Activated CD4-positive, alpha-beta memory T cell treated with anti-CD3 and anti-CD28 coated beads for 36 hours (primary cell): ENCODE measurements around the gene BLVRA. TPM values are rescaled to one million over a fixed set of nuclear protein-coding genes. Genes with fewer than 3 reads are reported as not detected.
"Not testable (repeated sequence)": the region's sequence is repeated elsewhere in the genome, so short reads cannot be mapped to it uniquely, and the experiment has no call there.

Experiments
- CTCF ChIA-PET: fragments of 350-600 bp; sonication (Branson Sonifier 250); formaldehyde crosslinking; loops from one replicate; lab custom pipeline; 2021; ENCODE audit warnings: antibody characterized with exemption, inconsistent platforms; lab: Charles Lee
- POLR2A ChIA-PET: fragments of 350-600 bp; sonication (Branson Sonifier 250); formaldehyde crosslinking; loops from one replicate; lab custom pipeline; 2021; ENCODE audit warnings: antibody characterized with exemption; lab: Charles Lee
- DNase-seq: peaks from one replicate; pipeline ENCODE4 v3.0.0-alpha.2; 2020
- H3K27ac Mint-ChIP-seq: one replicate; pipeline ENCODE4 v1.8.0; 2021; ENCODE audit warnings: mixed read lengths
- H3K27me3 Mint-ChIP-seq: one replicate; pipeline ENCODE4 v1.8.0; 2021; ENCODE audit warnings: mixed read lengths
- H3K36me3 Mint-ChIP-seq: one replicate; pipeline ENCODE4 v1.8.0; 2021; ENCODE audit warnings: mixed read lengths
- H3K4me1 Mint-ChIP-seq: one replicate; pipeline ENCODE4 v1.8.0; 2021; ENCODE audit warnings: low read depth, mixed read lengths
- H3K4me3 Mint-ChIP-seq: one replicate; pipeline ENCODE4 v1.8.0; 2021; ENCODE audit warnings: mild to moderate bottlenecking, mixed read lengths
- H3K9me3 Mint-ChIP-seq: one replicate; pipeline ENCODE4 v1.8.0; 2021; ENCODE audit warnings: mixed read lengths
- intact Hi-C: fragments of 100-400 bp; cut with micrococcal nuclease; formaldehyde crosslinking; loops from one replicate; pipeline ENCODE4 v1.15.1; 2023
- total RNA-seq, 2 experiments: library from RNA; stranded (reverse); gene quantifications; one replicate each; pipeline ENCODE4 v1.2.3, GENCODE V29; 2021

The BLVRA gene
- 10 to 100 TPM; 46.1 to 47.4 TPM for total RNA-seq

DNA sequence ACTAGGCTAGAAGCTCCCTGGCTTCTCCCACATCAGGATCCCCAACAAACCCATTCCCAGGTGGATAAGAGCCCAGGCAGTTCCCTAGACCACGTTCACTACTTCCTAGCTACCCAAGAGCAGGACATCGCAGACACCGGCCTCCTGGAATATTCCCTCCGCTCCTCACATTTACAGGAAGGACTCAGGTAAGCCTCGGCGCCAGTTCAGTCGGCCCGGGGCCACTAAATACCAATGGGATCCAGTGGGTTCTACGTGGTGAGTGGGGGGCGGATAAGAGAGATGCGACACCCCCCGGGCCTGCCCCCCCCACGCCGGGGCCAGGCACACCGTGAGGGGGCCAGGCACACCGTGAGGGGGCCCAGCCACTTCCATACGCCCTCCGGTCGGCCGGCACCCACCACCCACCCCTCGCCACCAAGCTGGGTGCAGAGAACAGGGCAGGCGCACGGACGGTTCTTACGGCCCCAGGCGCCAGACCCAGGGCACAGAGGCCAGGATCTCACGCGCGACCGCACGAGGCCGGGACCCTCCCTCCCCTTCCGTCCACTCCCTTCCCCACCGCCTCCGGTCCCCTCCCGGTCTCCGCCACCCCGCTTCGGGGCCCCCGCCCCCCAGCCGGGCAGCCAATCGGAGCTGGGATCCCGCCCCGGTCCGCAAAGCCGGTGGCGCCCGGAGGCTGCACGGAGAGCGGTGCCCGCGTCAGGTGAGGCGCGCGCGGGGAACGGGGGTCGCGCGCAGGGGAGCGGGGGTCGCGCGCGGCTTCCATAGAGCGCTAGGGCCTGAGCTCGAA, at the start of gene BLVRA:
Gene BLVRA (plus strand): TSS at position 652 of the 793 bp plus-strand sequence. CDS start 12,479 bp downstream, outside the sequence.
- intact Hi-C loops, result loop anchor here (2.0 kb wide), 1 partner anchor 77 kb away; no protein-coding TSS in a partner anchor
- H3K27ac Mint-ChIP-seq, result no peak within 1 kb of the TSS
- DNase-seq, result peak; percentile 76
- ChIA-PET POLR2A (interaction anchor here (1.1 kb wide), 1 partner anchor 175 kb away, joined by 4 read pairs; the partner anchor contains the start of gene STK17A), CTCF (interaction anchor here (0.6 to 4.0 kb wide), 7 partner anchors 21 to 816 kb away, joined by 3 to 20 read pairs (median 4); partner anchors contain the start of genes COA1 and STK17A)
- H3K27me3 Mint-ChIP-seq, result peaks cover 13% of the 10 kb centered on the region
- peak within 1 kb of the TSS; percentile 82 for H3K4me3 Mint-ChIP-seq
- no peaks in the 10 kb centered on the region for H3K9me3 Mint-ChIP-seq
- H3K4me1 Mint-ChIP-seq, result peaks cover 47% of the 10 kb centered on the region
- no peaks in the 10 kb centered on the region for H3K36me3 Mint-ChIP-seq

GRCh38 chr7:43711503-43711902, 47.0 kb upstream of the BLVRA start:
- intact Hi-C loops, result no loop called here
- DNase-seq, result no peak
- no peak overlapping the region for H3K27ac Mint-ChIP-seq
- peaks cover 13% of the 10 kb centered on the region for H3K4me1 Mint-ChIP-seq
- peaks cover 8% of the 10 kb centered on the region for H3K36me3 Mint-ChIP-seq
- H3K9me3 Mint-ChIP-seq, result no peaks in the 10 kb centered on the region
- H3K4me3 Mint-ChIP-seq, result no peak overlapping the region
- CTCF ChIA-PET, result interaction anchor here (1.4 to 2.0 kb wide), 2 partner anchors 11 to 123 kb away, joined by 3 to 8 read pairs; no protein-coding TSS in a partner anchor
- no peaks in the 10 kb centered on the region for H3K27me3 Mint-ChIP-seq
- POLR2A ChIA-PET, result no interaction called here

- CTCF ChIA-PET, result interaction anchor here (1.0 to 1.6 kb wide), 4 partner anchors 17 to 134 kb away, joined by 3 to 11 read pairs (median 6); partner anchors contain the start of gene STK17A
- not testable (repeated sequence) for H3K4me3 Mint-ChIP-seq
- H3K4me1 Mint-ChIP-seq, result peaks cover 39% of the 10 kb centered on the region
Observed at GRCh38 chr7:43715966-43716365, 42.5 kb upstream of the BLVRA start.

DNA sequence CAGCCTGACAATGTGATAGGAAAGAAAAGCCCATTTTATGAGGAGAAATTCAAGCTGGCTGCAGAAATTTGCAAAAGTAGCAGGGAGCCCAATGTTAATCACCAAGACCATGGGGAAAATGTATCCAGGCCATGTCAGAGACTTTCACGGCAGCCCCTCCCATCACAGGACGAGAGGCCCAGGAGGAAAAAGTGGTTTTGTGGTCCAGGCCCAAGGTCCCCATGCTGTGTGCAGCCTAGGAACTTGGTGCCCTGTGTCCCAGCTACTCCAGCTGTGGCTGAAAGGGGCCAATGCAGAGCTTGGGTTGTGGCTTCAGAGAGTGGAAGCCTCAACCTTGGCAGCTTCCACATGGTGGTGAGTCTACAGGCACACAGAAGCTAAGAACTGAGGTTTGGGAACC, 41.9 kb upstream of the BLVRA start:
- H3K27me3 Mint-ChIP-seq, result no peaks in the 10 kb centered on the region
- no peak overlapping the region for H3K4me3 Mint-ChIP-seq
- POLR2A ChIA-PET, result no interaction called here
- H3K4me1 Mint-ChIP-seq, result peaks cover 42% of the 10 kb centered on the region
- no peaks in the 10 kb centered on the region for H3K9me3 Mint-ChIP-seq
- CTCF ChIA-PET, result interaction anchor here (1.1 to 1.5 kb wide), 2 partner anchors 17 to 134 kb away, joined by 4 to 9 read pairs; partner anchors contain the start of gene STK17A
- H3K27ac Mint-ChIP-seq, result no peak overlapping the region
- DNase-seq, result no peak
- H3K36me3 Mint-ChIP-seq, result peaks cover 12% of the 10 kb centered on the region
- intact Hi-C loops, result no loop called here

More at GRCh38 chr7:43715966-43716365, 42.5 kb upstream of the BLVRA start:
- intact Hi-C loops, H3K9me3 Mint-ChIP-seq, POLR2A ChIA-PET, H3K27ac Mint-ChIP-seq, H3K27me3 Mint-ChIP-seq, DNase-seq: not testable (repeated sequence)
- peaks cover 12% of the 10 kb centered on the region for H3K36me3 Mint-ChIP-seq

GRCh38 chr7:43721193-43721806, 37.2 kb upstream of the BLVRA start:
- no peak for DNase-seq
- H3K4me1 Mint-ChIP-seq, result peaks cover 40% of the 10 kb centered on the region
- H3K27ac Mint-ChIP-seq, result no peak overlapping the region
- intact Hi-C loops, result loop anchor here (1.0 to 10.0 kb wide), 3 partner anchors 21 to 786 kb away; partner anchors contain the start of genes MRPL32 and PSMA2
- no peaks in the 10 kb centered on the region for H3K27me3 Mint-ChIP-seq
- ChIA-PET CTCF (interaction anchor here (0.6 to 6.7 kb wide), 26 partner anchors 8 to 1225 kb away, joined by 3 to 127 read pairs (median 4); partner anchors contain the start of genes COA1 and STK17A), POLR2A (interaction anchor here (0.6 to 2.0 kb wide), 2 partner anchors 83 to 139 kb away, joined by 3 to 7 read pairs; partner anchors contain the start of gene STK17A)
- H3K9me3 Mint-ChIP-seq, result no peaks in the 10 kb centered on the region
- no peak overlapping the region for H3K4me3 Mint-ChIP-seq
- peaks cover 7% of the 10 kb centered on the region for H3K36me3 Mint-ChIP-seq

- intact Hi-C loops, result loop anchor here (10.0 kb wide), 1 partner anchor 788 kb away; the partner anchor contains the start of genes MRPL32 and PSMA2
- Mint-ChIP-seq H3K4me1 (peaks cover 43% of the 10 kb centered on the region), H3K27me3 (no peaks in the 10 kb centered on the region), H3K9me3 (no peaks in the 10 kb centered on the region), H3K4me3 (no peak overlapping the region), H3K36me3 (peaks cover 5% of the 10 kb centered on the region), H3K27ac (no peak overlapping the region)
- ChIA-PET POLR2A (no interaction called here), CTCF (interaction anchor here (1.1 to 6.7 kb wide), 3 partner anchors 115 to 782 kb away, joined by 6 to 127 read pairs (median 7); partner anchors contain the start of gene STK17A)
- DNase-seq, result no peak
Observed at GRCh38 chr7:43723007-43723341, 35.5 kb upstream of the BLVRA start.

GRCh38 chr7:43725251-43725650, 33.2 kb upstream of the BLVRA start:
- POLR2A ChIA-PET, result no interaction called here
- CTCF ChIA-PET, result interaction anchor here (0.7 to 1.6 kb wide), 2 partner anchors 112 to 142 kb away, joined by 3 to 12 read pairs; partner anchors contain the start of gene STK17A
- Mint-ChIP-seq H3K36me3 (peaks cover 8% of the 10 kb centered on the region), H3K4me1 (peaks cover 42% of the 10 kb centered on the region), H3K4me3 (no peak overlapping the region), H3K9me3 (no peaks in the 10 kb centered on the region), H3K27ac (no peak overlapping the region), H3K27me3 (no peaks in the 10 kb centered on the region)
- no peak for DNase-seq
- intact Hi-C loops, result loop anchor here (5.0 to 10.0 kb wide), 2 partner anchors 37 to 790 kb away; partner anchors contain the start of genes MRPL32 and PSMA2

- DNase-seq, result no peak
- CTCF ChIA-PET, result interaction anchor here (1.6 to 5.8 kb wide), 2 partner anchors 144 kb away, joined by 12 to 56 read pairs; partner anchors contain the start of gene STK17A
- Mint-ChIP-seq H3K36me3 (peaks cover 5% of the 10 kb centered on the region), H3K4me1 (peaks cover 31% of the 10 kb centered on the region), H3K9me3 (no peaks in the 10 kb centered on the region), H3K27ac (no peak overlapping the region), H3K27me3 (no peaks in the 10 kb centered on the region), H3K4me3 (no peak overlapping the region)
- POLR2A ChIA-PET, result no interaction called here
- intact Hi-C loops, result loop anchor here (5.0 to 10.0 kb wide), 2 partner anchors 36 to 792 kb away; partner anchors contain the start of genes MRPL32 and PSMA2
Observed at GRCh38 chr7:43726466-43726865, 32.0 kb upstream of the BLVRA start.

DNA sequence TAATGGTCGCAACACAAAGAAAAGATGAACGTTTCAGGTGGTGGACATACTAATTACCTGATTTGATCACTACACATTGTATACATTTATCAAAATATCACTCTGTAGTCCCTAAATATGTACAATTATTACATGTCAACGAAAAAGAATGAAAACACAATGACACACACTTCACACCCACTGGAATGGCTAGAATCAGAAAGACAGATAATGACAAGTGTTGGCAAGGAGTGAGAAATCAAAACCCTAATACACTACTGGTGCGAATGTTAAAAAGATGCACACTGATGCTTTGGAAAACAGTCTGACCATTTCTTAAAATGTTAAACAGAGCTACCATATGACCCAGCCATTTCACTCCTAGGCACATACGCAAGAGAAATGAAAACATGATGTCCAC, 31.5 kb upstream of the BLVRA start:
- H3K4me3 Mint-ChIP-seq, result peak overlapping the region; percentile 94
- H3K27ac Mint-ChIP-seq, result no peak overlapping the region
- POLR2A ChIA-PET, result no interaction called here

GRCh38 chr7:43727494-43727893, 31.0 kb upstream of the BLVRA start:
- CTCF ChIA-PET, result interaction anchor here (0.6 to 5.8 kb wide), 3 partner anchors 28 to 145 kb away, joined by 3 to 56 read pairs (median 3); partner anchors contain the start of gene STK17A
- POLR2A ChIA-PET, result no interaction called here
- no peak overlapping the region for H3K27ac Mint-ChIP-seq

More for the DNA sequence above, 31.5 kb upstream of the BLVRA start:
- CTCF ChIA-PET, result interaction anchor here (1.6 to 5.8 kb wide), 2 partner anchors 27 to 144 kb away, joined by 3 to 56 read pairs; partner anchors contain the start of gene STK17A
- Mint-ChIP-seq H3K36me3 (peaks cover 5% of the 10 kb centered on the region), H3K4me1 (peaks cover 31% of the 10 kb centered on the region), H3K9me3 (no peaks in the 10 kb centered on the region), H3K27me3 (no peaks in the 10 kb centered on the region)
- no peak for DNase-seq
- intact Hi-C loops, result loop anchor here (5.0 to 10.0 kb wide), 2 partner anchors 35 to 792 kb away; partner anchors contain the start of genes MRPL32 and PSMA2

More at GRCh38 chr7:43727494-43727893, 31.0 kb upstream of the BLVRA start:
- H3K4me1 Mint-ChIP-seq, result peaks cover 31% of the 10 kb centered on the region
- no peaks in the 10 kb centered on the region for H3K27me3 Mint-ChIP-seq
- intact Hi-C loops, result loop anchor here (5.0 to 10.0 kb wide), 2 partner anchors 35 to 793 kb away; partner anchors contain the start of genes MRPL32 and PSMA2
- peak overlapping the region; percentile 94 for H3K4me3 Mint-ChIP-seq
- DNase-seq, result no peak
- H3K9me3 Mint-ChIP-seq, result no peaks in the 10 kb centered on the region
- H3K36me3 Mint-ChIP-seq, result peaks cover 5% of the 10 kb centered on the region
